HG03457 (cell line): ENCODE data around the gene SHROOM1.
"Not testable (repeated sequence)": the region's sequence is repeated elsewhere in the genome, so short reads cannot be mapped to it uniquely, and the experiment has no call there.

Source experiments
- ATAC-seq: cut with Tn5 transposase; IDR thresholded peaks from one replicate; pipeline ENCODE4 v1.9.1; 2021; ENCODE audit warnings: moderate number of reproducible peaks; ENCODE audit not compliant: unreplicated experiment

SHROOM1 gene

GRCh38 chr5:132830436-132831094 lies at the start of gene SHROOM1:
TSS of gene SHROOM1 (minus strand) at chr5:132830647. CDS start at chr5:132826140, 4,507 bp downstream.
- ATAC-seq: peak; percentile 62

- ATAC-seq: no peak
These were observed 47.5 kb upstream of the SHROOM1 start for GRCh38 chr5:132877938-132878337.

- ATAC-seq: no peak
These were observed 47.0 kb upstream of the SHROOM1 start for GRCh38 chr5:132877466-132877865.

- no peak for ATAC-seq
These were observed 45.7 kb upstream of the SHROOM1 start for GRCh38 chr5:132876020-132876759.

- no peak for ATAC-seq
These were observed 43.5 kb upstream of the SHROOM1 start for GRCh38 chr5:132873930-132874271.

- ATAC-seq: no peak
These were observed 42.9 kb upstream of the SHROOM1 start, which contains the start of gene LEAP2 for GRCh38 chr5:132873119-132873929. TSS of gene LEAP2 (plus strand) at chr5:132873668. CDS start at chr5:132873695, 27 bp downstream.

- no peak for ATAC-seq
These were observed 42.3 kb upstream of the SHROOM1 start for GRCh38 chr5:132872788-132873118.

GRCh38 chr5:132871459-132872284 lies 41.2 kb upstream of the SHROOM1 start:
- no peak for ATAC-seq

GRCh38 chr5:132870801-132871200 lies 40.4 kb upstream of the SHROOM1 start:
- no peak for ATAC-seq

- no peak for ATAC-seq
These were observed 38.3 kb upstream of the SHROOM1 start for GRCh38 chr5:132868754-132869153.

- ATAC-seq: peak; percentile 1
These were observed 36.6 kb upstream of the SHROOM1 start for GRCh38 chr5:132867046-132867451.

GRCh38 chr5:132866342-132867045 lies 36.0 kb upstream of the SHROOM1 start, which contains the start of the genes GDF9 and UQCRQ:
TSS of gene GDF9 (minus strand) at chr5:132866469. CDS start at chr5:132864533, 1,936 bp downstream.
TSS of gene UQCRQ (plus strand) at chr5:132866642. CDS start at chr5:132866882, 240 bp downstream.
- peak; percentile 99 for ATAC-seq

- ATAC-seq: no peak
These were observed 35.4 kb upstream of the SHROOM1 start for GRCh38 chr5:132865668-132866341.

- no peak for ATAC-seq
These were observed 30.3 kb upstream of the SHROOM1 start for GRCh38 chr5:132860742-132861141.

- no peak for ATAC-seq
These were observed 29.5 kb upstream of the SHROOM1 start for GRCh38 chr5:132859889-132860437.

GRCh38 chr5:132856011-132856410 lies 25.6 kb upstream of the SHROOM1 start:
- no peak for ATAC-seq

GRCh38 chr5:132854992-132855391 lies 24.5 kb upstream of the SHROOM1 start:
- ATAC-seq: not testable (repeated sequence)

- no peak for ATAC-seq
These were observed 23.9 kb upstream of the SHROOM1 start for GRCh38 chr5:132854301-132854700.

GRCh38 chr5:132853790-132854189 lies 23.3 kb upstream of the SHROOM1 start:
- ATAC-seq: no peak
